DND-41 (cell line): ENCODE measurements around the gene PRLH.

Experiments used
- CTCF ChIP-seq: IDR thresholded peaks from 2 replicates; pipeline ENCODE4 v1.5.1; 2012; ENCODE audit warnings: borderline replicate concordance, low read length, moderate library complexity, mild to moderate bottlenecking; ENCODE audit not compliant: poor library complexity, severe bottlenecking; ENCODE audit errors: extremely low read depth
- EZH2 ChIP-seq: IDR thresholded peaks from 3 replicates; pipeline ENCODE4 v1.6.1; 2012; ENCODE audit warnings: borderline replicate concordance, low read depth, mild to moderate bottlenecking, moderate library complexity, low read length, inconsistent platforms; ENCODE audit not compliant: severe bottlenecking

GRCh38 chr2:237561221-237561620, 5.2 kb upstream of the PRLH start:
- no peak for TF ChIP-seq CTCF
- no peak for TF ChIP-seq EZH2
